ENCODE measurements around the gene VPS13A.

GRCh38 chr9:77175151-77175550 is 2.2 kb upstream of the VPS13A start:
- TF ChIP-seq CTCF (IDR thresholded peaks at IDR 0.05 in 2 of 3, conservative IDR thresholded peaks at IDR 0.05 in 1 of 3; ENCODE audit: borderline replicate concordance in 1 of 3, insufficient read depth in 1 of 3, low read depth in 2 of 3, low read length in 2 of 3) = no peak
- TF ChIP-seq EGR1 (IDR thresholded peaks at IDR 0.05; ENCODE audit: low read depth) = no peak
- no peak for TF ChIP-seq ATF3 (IDR thresholded peaks at IDR 0.05)
- no peak for TF ChIP-seq EZH2 (IDR thresholded peaks at IDR 0.05)

All from HCT116 (cell line).